K562 (cell line): ENCODE measurements around the gene ENTR1. TPM values are rescaled to one million over a fixed set of nuclear protein-coding genes. Genes with fewer than 3 reads are reported as not detected.

ENCODE experiments used
- ATAC-seq: fragments of 200-7000 bp; cut with Tn5 transposase; 3 replicates; pipeline ENCODE4 v1.9.1; 2020; ENCODE audit warnings: moderate library complexity
- BruUV-seq: library from RNA; stranded (reverse); fragments of 400-500 nt; replicated peaks from 2 replicates; lab custom pipeline; 2021; lab: Mats Ljungman, UMichigan
- CTCF ChIA-PET: fragments of 300-600 bp; formaldehyde crosslinking; extraction: SDS; loops from one replicate; lab custom pipeline; 2021; ENCODE audit warnings: low intra/inter-chr PET ratio; lab: Yijun Ruan, JAX
- POLR2A ChIA-PET: fragments of 300-600, 350-650 bp; sonication (Branson Sonifier 250); formaldehyde crosslinking; extraction: SDS; loops from one replicate; lab custom pipeline; 2021; ENCODE audit warnings: antibody characterized with exemption, inconsistent platforms; lab: Yijun Ruan, JAX
- DNase-seq, 4 experiments: peaks; one replicate each; pipeline versions ENCODE4 v3.0.0 to v3.0.0-alpha.2; 2011 to 2018; ENCODE audit warnings: low spot score in 3 of 4, mixed read lengths in 3 of 4; ENCODE audit errors: extremely low read depth in 1 of 4
- FAIRE-seq: peaks from 2 replicates; lab custom pipeline; 2011; peaks lifted over from hg19 to GRCh38; lab: Jason Lieb, UNC
- H2AFZ ChIP-seq: 2 replicates; pipeline ENCODE4 v1.6.0; 2011; ENCODE audit warnings: low read depth, low read length, control low read depth, inconsistent platforms
- H3K27ac ChIP-seq: fragments of 200-600 bp; 3 replicates; pipeline ENCODE4 v1.8.0; 2011; ENCODE audit warnings: low read depth, mild to moderate bottlenecking, control low read depth, inconsistent platforms, low read length, moderate library complexity, mixed read lengths; ENCODE audit errors: extremely low read depth
- H3K27me3 ChIP-seq, 2 experiments: fragments of 300-600 bp in 1 of 2; 2 replicates in 1 of 2; 3 replicates in 1 of 2; pipeline versions ENCODE4 v1.6.0 to v1.8.0; 2011; ENCODE audit warnings: inconsistent platforms in 2 of 2, low read length in 2 of 2, mild to moderate bottlenecking in 1 of 2, mixed read lengths in 1 of 2, moderate library complexity in 1 of 2; ENCODE audit not compliant: control insufficient read depth in 2 of 2, insufficient read depth in 2 of 2
- H3K36me3 ChIP-seq: fragments of 300-600 bp; 3 replicates; pipeline ENCODE4 v1.8.0; 2011; ENCODE audit warnings: mild to moderate bottlenecking, low read length, inconsistent platforms; ENCODE audit not compliant: control insufficient read depth, insufficient read depth
- H3K4me1 ChIP-seq, 2 experiments: fragments of 200-600 bp in 1 of 2; replicated peaks in 1 of 2; 2 replicates in 1 of 2; 3 replicates in 1 of 2; pipeline versions ENCODE4 v1.5.1 to v1.8.0; 2011; ENCODE audit warnings: inconsistent platforms in 2 of 2, low read length in 2 of 2, mild to moderate bottlenecking in 1 of 2, mixed read lengths in 1 of 2, moderate library complexity in 1 of 2; ENCODE audit not compliant: control insufficient read depth in 2 of 2, insufficient read depth in 2 of 2
- H3K4me2 ChIP-seq: 2 replicates; pipeline ENCODE4 v1.6.1; 2011; ENCODE audit warnings: low read length, control low read depth, inconsistent platforms, mixed read lengths; ENCODE audit not compliant: insufficient read depth
- H3K4me3 ChIP-seq: fragments of 200-600 bp; sonication (generic), shearing (Covaris generic); 2 replicates; pipeline ENCODE4 v1.5.1; 2016; ENCODE audit warnings: control low read depth, inconsistent platforms
- H3K79me2 ChIP-seq: fragments of 200-600 bp; 3 replicates; pipeline ENCODE4 v1.8.0; 2011; ENCODE audit warnings: low read length, inconsistent platforms; ENCODE audit not compliant: control insufficient read depth, insufficient read depth
- H3K9ac ChIP-seq, 2 experiments: 2 replicates each; pipeline versions ENCODE4 v1.6.0 to v1.6.1; 2011; ENCODE audit warnings: low read depth in 2 of 2, low read length in 2 of 2, control low read depth in 1 of 2, inconsistent platforms in 1 of 2, mild to moderate bottlenecking in 1 of 2, mixed read lengths in 1 of 2; ENCODE audit not compliant: insufficient read depth in 1 of 2
- H3K9me1 ChIP-seq: one replicate; pipeline ENCODE4 v1.6.0; 2011; ENCODE audit warnings: inconsistent platforms, mild to moderate bottlenecking, low read length, moderate library complexity; ENCODE audit not compliant: control insufficient read depth, insufficient read depth
- H3K9me3 ChIP-seq: replicated peaks from 2 replicates; pipeline ENCODE4 v1.5.1; 2011; ENCODE audit warnings: low read depth, low read length, inconsistent platforms; ENCODE audit not compliant: control insufficient read depth, insufficient read depth
- H4K20me1 ChIP-seq: replicated peaks from 2 replicates; pipeline ENCODE4 v1.6.1; 2011; ENCODE audit warnings: low read length, inconsistent platforms, mixed read lengths; ENCODE audit not compliant: control insufficient read depth, insufficient read depth
- BRD4 ChIP-seq: fragments of 200-600 bp; sonication (generic); IDR thresholded peaks from 2 replicates; pipeline ENCODE4 v1.6.1; 2017; ENCODE audit warnings: inconsistent platforms
- ETV1 ChIP-seq: fragments of 450-650 bp; conservative IDR thresholded peaks from 2 replicates; pipeline ENCODE4 v1.6.1; 2016; ENCODE audit warnings: missing genetic modification characterization, control low read depth, low read depth, missing compliant biosample characterization
- FOXA1 ChIP-seq: fragments of 450-650 bp; IDR thresholded peaks from 2 replicates; pipeline ENCODE4 v1.6.1; 2016; ENCODE audit warnings: mild to moderate bottlenecking, borderline replicate concordance
- HDGF ChIP-seq: fragments of 450-650 bp; IDR thresholded peaks from 2 replicates; pipeline ENCODE4 v1.6.1; 2016
- KLF13 ChIP-seq: fragments of 450-650 bp; IDR thresholded peaks from 2 replicates; pipeline ENCODE4 v1.6.1; 2016; ENCODE audit warnings: missing genetic modification characterization, low read depth, mild to moderate bottlenecking, missing compliant biosample characterization, moderate library complexity, borderline replicate concordance
- NCOR1 ChIP-seq: fragments of 450-650 bp; IDR thresholded peaks from 2 replicates; pipeline ENCODE4 v1.6.1; 2016; ENCODE audit warnings: mild to moderate bottlenecking, moderate library complexity
- THRA ChIP-seq: fragments of 450-650 bp; IDR thresholded peaks from 2 replicates; pipeline ENCODE4 v1.6.1; 2017; ENCODE audit warnings: mild to moderate bottlenecking, moderate library complexity
- WGBS: fragments of 100-300 bp; shearing (Covaris generic); methylation state at CpG from one replicate; pipeline ENCODE4 v1.1.6; 2016; ENCODE audit warnings: low coverage, mixed read lengths; ENCODE audit not compliant: insufficient coverage; ENCODE audit errors: missing lambda C conversion rate; 5-methylcytosine and 5-hydroxymethylcytosine counted together
- in situ Hi-C: fragments of 300-500 bp; cut with MboI; formaldehyde crosslinking; loops from 4 replicates; pipeline ENCODE4 v1.15.0; 2018; ENCODE audit warnings: inconsistent platforms, mixed read lengths
- intact Hi-C: fragments of 100-400 bp; cut with micrococcal nuclease; formaldehyde crosslinking; loops from 2 replicates; pipeline ENCODE4 v1.14.2; 2022
- polyA plus RNA-seq, 8 experiments: library from polyadenylated mRNA; depleted of rRNA in 4 of 8; stranded (reverse) in 5 of 8; unstranded in 3 of 8; fragments of >200 nt; fragmentation: Nextera tagmentation in 2 of 8; fragmentation: Illumina TruSeq in 1 of 8; extraction: Ambion mirVana in 2 of 8; extraction: Trizol in 1 of 8; gene quantifications; 2 replicates each; pipeline versions ENCODE4 v1.2.1 to v1.2.3, GENCODE V29; 2011 to 2014; ENCODE audit warnings: inconsistent platforms in 1 of 8, missing spikeins in 1 of 8
- total RNA-seq, 7 experiments: library from RNA; depleted of rRNA in 6 of 7; stranded (reverse); fragments of >200 nt in 6 of 7; fragmentation: Illumina TruSeq in 2 of 7; extraction: Trizol in 2 of 7; gene quantifications; 2 replicates each; pipeline versions ENCODE4 v1.2.1 to v1.2.3, GENCODE V29; 2011 to 2021; ENCODE audit warnings: low replicate concordance in 1 of 7

Gene ENTR1
- total and polyA plus RNA-seq, 9 of the 15 experiments (the other 6 are each of a cell fraction or from before 2014, with no cell fraction given), result 6.7 to 106 (median 72.6) TPM

GRCh38 chr9:136366826-136367225, 43.6 kb downstream of the ENTR1 start:
- no peaks in the 10 kb centered on the region for H3K9me3 ChIP-seq
- TF ChIP-seq THRA, result no peak
- no peak for TF ChIP-seq NCOR1
- no peak for TF ChIP-seq KLF13 (tag)
- no peak for TF ChIP-seq HDGF
- no peak for TF ChIP-seq BRD4
- no peak for TF ChIP-seq FOXA1
- TF ChIP-seq ETV1 (tag), result no peak
- H3K9ac ChIP-seq, result peak overlapping the region in 1 of 2 experiments; percentile 66; a peak in 2 of 4 replicates
- no peak overlapping the region for H2AFZ ChIP-seq
- in situ Hi-C loops (no loop called here), intact Hi-C loops (no loop called here)
- no peak overlapping the region for H3K4me2 ChIP-seq
- H3K27ac ChIP-seq, result no peak overlapping the region
- FAIRE-seq (no peak), DNase-seq (no peak), ATAC-seq (no peak)
- 96% methylated on average over 9 of the region's 9 CpGs for WGBS
- ChIA-PET CTCF (no interaction called here), POLR2A (interaction anchor here (1.0 to 1.2 kb wide), 4 partner anchors 7 to 32 kb away, joined by 3 to 8 read pairs (median 4); no protein-coding TSS in a partner anchor)
- no peaks in the 10 kb centered on the region for H3K9me1 ChIP-seq
- BruUV-seq, result no TSS peak
- peaks cover 3% of the 10 kb centered on the region for H3K79me2 ChIP-seq
- H3K27me3 ChIP-seq, result no peaks in the 10 kb centered on the region
- H3K36me3 ChIP-seq, result peaks cover 59% of the 10 kb centered on the region; the same call in 2 of the 3 replicates
- H4K20me1 ChIP-seq, result no peaks in the 10 kb centered on the region
- H3K4me3 ChIP-seq, result no peak overlapping the region
- H3K4me1 ChIP-seq, result peaks cover 11 to 89% of the 10 kb centered on the region in 2 experiments
